Measurements from ENCODE around the gene NXPH3.
A peak's percentile ranks its signal among the peaks of the same experiment; 100 is the strongest.

The NXPH3 gene

GRCh38 chr17:49575679-49576087 is at the start of gene NXPH3:
Gene NXPH3 (plus strand): TSS chr17:49575871. CDS start chr17:49576220, 349 bp downstream.
- Histone ChIP-seq H3K9ac (ENCODE audit: insufficient read length) (peak within 1 kb of the TSS; percentile 37), H3K36me3 (ENCODE audit: insufficient read depth, low read length) (no peaks in the 10 kb centered on the region), H3K4me3 (peak within 1 kb of the TSS; percentile 90), H3K9me3 (ENCODE audit: low read depth, low read length) (no peaks in the 10 kb centered on the region), H3K27ac (no peak within 1 kb of the TSS)
- DNase-seq (ENCODE audit: low read depth, low spot score): no peak
- TF ChIP-seq POLR2AphosphoS5 (IDR thresholded peaks at IDR 0.05; ENCODE audit: borderline replicate concordance, low read depth, low read length) (no peak), FOXP2 (optimal IDR thresholded peaks at IDR 0.05; ENCODE audit: control extremely low read depth, extremely low read length, insufficient read depth) (no peak), EZH2 (IDR thresholded peaks at IDR 0.05) (no peak)

GRCh38 chr17:49527927-49528651 is 47.6 kb upstream of the NXPH3 start:
- H3K9ac ChIP-seq (ENCODE audit: insufficient read length): no peak overlapping the region
- TF ChIP-seq FOXP2 (optimal IDR thresholded peaks at IDR 0.05; ENCODE audit: control extremely low read depth, extremely low read length, insufficient read depth) (no peak), EZH2 (IDR thresholded peaks at IDR 0.05) (no peak), POLR2AphosphoS5 (IDR thresholded peaks at IDR 0.05; ENCODE audit: borderline replicate concordance, low read depth, low read length) (no peak)
- no peaks in the 10 kb centered on the region for H3K36me3 ChIP-seq (ENCODE audit: insufficient read depth, low read length)
- H3K4me3 ChIP-seq: no peak overlapping the region
- H3K27ac ChIP-seq: no peak overlapping the region
- DNase-seq (ENCODE audit: low read depth, low spot score): no peak
- no peaks in the 10 kb centered on the region for H3K9me3 ChIP-seq (ENCODE audit: low read depth, low read length)

GRCh38 chr17:49528966-49529365 is 46.7 kb upstream of the NXPH3 start:
- no peak for DNase-seq (ENCODE audit: low read depth, low spot score)
- no peak for TF ChIP-seq FOXP2 (optimal IDR thresholded peaks at IDR 0.05; ENCODE audit: control extremely low read depth, extremely low read length, insufficient read depth)
- TF ChIP-seq POLR2AphosphoS5 (IDR thresholded peaks at IDR 0.05; ENCODE audit: borderline replicate concordance, low read depth, low read length): no peak
- no peak for TF ChIP-seq EZH2 (IDR thresholded peaks at IDR 0.05)
- Histone ChIP-seq H3K27ac (no peak overlapping the region), H3K9me3 (ENCODE audit: low read depth, low read length) (no peaks in the 10 kb centered on the region), H3K4me3 (no peak overlapping the region), H3K9ac (ENCODE audit: insufficient read length) (no peak overlapping the region), H3K36me3 (ENCODE audit: insufficient read depth, low read length) (no peaks in the 10 kb centered on the region)

DNA sequence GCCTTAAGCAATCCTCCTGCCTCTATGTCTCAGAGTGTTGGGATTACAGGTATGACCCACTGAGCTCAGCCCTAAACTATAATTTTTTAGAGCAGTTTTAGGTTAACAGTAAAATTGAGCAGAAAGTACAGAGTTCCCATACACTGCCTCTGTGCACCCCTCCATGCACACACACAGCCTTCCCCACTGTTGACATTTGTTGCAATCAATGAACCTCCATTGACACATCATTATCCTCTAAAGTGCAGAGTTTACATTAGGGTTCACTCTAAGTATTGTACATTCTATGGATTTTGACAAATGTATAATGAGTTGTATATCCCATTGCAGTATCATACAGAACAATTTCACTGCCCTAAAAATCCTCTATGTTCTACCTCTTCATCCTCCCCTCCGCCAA is 45.6 kb upstream of the NXPH3 start:
- H3K4me3 ChIP-seq: no peak overlapping the region
- no peak for TF ChIP-seq POLR2AphosphoS5 (IDR thresholded peaks at IDR 0.05; ENCODE audit: borderline replicate concordance, low read depth, low read length)
- TF ChIP-seq FOXP2 (optimal IDR thresholded peaks at IDR 0.05; ENCODE audit: control extremely low read depth, extremely low read length, insufficient read depth): no peak
- TF ChIP-seq EZH2 (IDR thresholded peaks at IDR 0.05): no peak
- H3K9me3 ChIP-seq (ENCODE audit: low read depth, low read length): no peaks in the 10 kb centered on the region
- H3K9ac ChIP-seq (ENCODE audit: insufficient read length): no peak overlapping the region
- no peak for DNase-seq (ENCODE audit: low read depth, low spot score)
- H3K36me3 ChIP-seq (ENCODE audit: insufficient read depth, low read length): no peaks in the 10 kb centered on the region
- H3K27ac ChIP-seq: no peak overlapping the region

DNA sequence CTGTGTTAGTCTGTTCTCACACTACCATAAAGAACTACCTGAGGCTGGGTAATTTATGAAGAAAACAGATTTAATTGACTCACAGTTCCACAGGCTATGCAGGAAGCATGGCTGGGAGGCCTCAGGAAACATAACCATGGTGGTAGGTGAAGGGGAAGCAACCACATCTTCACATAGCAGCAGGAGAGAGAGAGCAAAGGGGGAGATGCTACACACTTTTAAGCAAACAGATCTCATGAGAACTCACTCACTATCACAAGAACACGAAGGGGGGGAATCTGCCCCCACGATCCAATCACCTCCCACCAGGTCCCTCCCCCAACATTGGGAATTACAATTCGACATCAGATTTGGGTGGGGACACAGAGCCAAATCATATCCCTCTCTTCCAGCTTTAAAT is 31.8 kb upstream of the NXPH3 start:
- no peak overlapping the region for H3K27ac ChIP-seq
- no peak overlapping the region for H3K4me3 ChIP-seq
- no peaks in the 10 kb centered on the region for H3K36me3 ChIP-seq (ENCODE audit: insufficient read depth, low read length)
- no peak overlapping the region for H3K9ac ChIP-seq (ENCODE audit: insufficient read length)
- DNase-seq (ENCODE audit: low read depth, low spot score): no peak
- no peaks in the 10 kb centered on the region for H3K9me3 ChIP-seq (ENCODE audit: low read depth, low read length)
- TF ChIP-seq EZH2 (IDR thresholded peaks at IDR 0.05) (no peak), FOXP2 (optimal IDR thresholded peaks at IDR 0.05; ENCODE audit: control extremely low read depth, extremely low read length, insufficient read depth) (no peak), POLR2AphosphoS5 (IDR thresholded peaks at IDR 0.05; ENCODE audit: borderline replicate concordance, low read depth, low read length) (no peak)

DNA sequence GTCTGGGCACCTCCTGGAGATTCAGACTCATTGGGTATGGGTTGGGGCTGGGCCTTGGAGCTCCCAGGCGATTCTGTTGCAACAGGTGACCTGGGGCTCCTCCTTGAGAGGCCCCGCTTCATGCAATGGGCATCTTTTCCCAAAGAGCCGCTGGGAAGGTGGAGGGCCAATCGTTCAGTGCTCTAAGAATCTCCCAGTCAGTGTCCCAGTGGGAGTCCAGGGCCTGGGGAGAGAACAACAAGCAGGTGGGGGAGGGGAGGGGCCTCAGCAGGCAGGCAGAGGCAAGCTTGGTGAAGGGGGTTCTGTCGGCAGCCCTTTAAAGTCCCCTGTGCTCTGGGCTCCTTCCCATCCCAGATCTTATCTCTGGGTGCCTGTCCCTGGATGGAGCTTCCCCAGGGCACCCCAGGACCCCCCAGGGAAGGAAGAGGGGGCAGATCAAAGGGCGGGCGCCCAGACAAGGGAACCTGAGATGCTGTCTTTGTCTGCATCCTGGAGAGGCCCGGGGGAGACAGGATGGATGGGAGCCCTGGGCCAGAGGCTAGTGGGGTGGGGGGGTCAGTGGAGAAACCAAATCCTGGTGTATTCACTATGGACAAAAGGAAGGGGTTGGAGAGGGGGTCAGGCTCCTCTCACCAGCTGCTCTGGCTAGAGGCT is 30.5 kb upstream of the NXPH3 start:
- TF ChIP-seq POLR2AphosphoS5 (IDR thresholded peaks at IDR 0.05; ENCODE audit: borderline replicate concordance, low read depth, low read length) (no peak), FOXP2 (optimal IDR thresholded peaks at IDR 0.05; ENCODE audit: control extremely low read depth, extremely low read length, insufficient read depth) (no peak), EZH2 (IDR thresholded peaks at IDR 0.05) (no peak)
- H3K9ac ChIP-seq (ENCODE audit: insufficient read length): no peak overlapping the region
- no peak overlapping the region for H3K4me3 ChIP-seq
- no peaks in the 10 kb centered on the region for H3K36me3 ChIP-seq (ENCODE audit: insufficient read depth, low read length)
- no peak overlapping the region for H3K27ac ChIP-seq
- DNase-seq (ENCODE audit: low read depth, low spot score): no peak
- no peaks in the 10 kb centered on the region for H3K9me3 ChIP-seq (ENCODE audit: low read depth, low read length)

DNA sequence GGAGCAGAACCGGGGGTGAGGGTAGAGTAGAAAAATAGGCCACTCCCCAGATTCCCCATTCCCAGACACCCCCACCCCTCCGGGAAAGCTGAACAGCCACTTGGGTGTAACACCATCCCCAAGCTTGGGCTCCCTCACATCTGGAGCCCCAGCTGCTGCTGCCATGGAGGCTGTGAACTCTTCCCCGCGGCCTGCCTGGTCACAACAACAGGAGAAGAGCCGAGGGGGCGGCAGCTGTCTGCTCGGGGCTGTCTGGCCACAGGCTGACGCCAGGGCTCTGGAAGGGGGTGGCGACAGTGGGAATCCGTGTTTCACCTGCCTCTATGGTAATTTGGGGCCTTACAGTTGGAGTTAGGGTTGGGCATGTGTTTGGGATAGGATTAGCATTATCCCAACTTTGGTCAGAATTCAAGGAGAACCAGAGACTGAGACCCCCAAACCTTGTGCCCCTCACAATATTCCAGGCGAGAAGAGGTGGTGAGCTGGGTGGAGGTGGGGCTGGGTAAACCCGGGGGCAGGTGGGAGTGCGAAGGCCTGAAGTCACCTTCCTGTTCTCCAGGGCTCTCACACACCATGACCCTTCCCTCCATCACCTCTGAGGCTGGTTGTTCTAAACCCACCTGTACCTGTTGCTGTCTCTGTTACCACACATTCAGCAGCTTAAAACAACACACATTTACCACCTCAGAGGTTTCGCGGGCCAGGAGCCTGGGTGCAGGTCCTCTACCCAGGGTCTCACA is 29.7 kb upstream of the NXPH3 start:
- Histone ChIP-seq H3K36me3 (ENCODE audit: insufficient read depth, low read length) (no peaks in the 10 kb centered on the region), H3K4me3 (no peak overlapping the region), H3K9me3 (ENCODE audit: low read depth, low read length) (no peaks in the 10 kb centered on the region), H3K9ac (ENCODE audit: insufficient read length) (no peak overlapping the region), H3K27ac (no peak overlapping the region)
- DNase-seq (ENCODE audit: low read depth, low spot score): no peak
- TF ChIP-seq FOXP2 (optimal IDR thresholded peaks at IDR 0.05; ENCODE audit: control extremely low read depth, extremely low read length, insufficient read depth) (no peak), EZH2 (IDR thresholded peaks at IDR 0.05) (no peak), POLR2AphosphoS5 (IDR thresholded peaks at IDR 0.05; ENCODE audit: borderline replicate concordance, low read depth, low read length) (no peak)

All from SK-N-MC (cell line).